Fibroblast of villous mesenchyme (primary cell): Measurements from ENCODE around the gene LONRF2. TPM values are rescaled to one million over a fixed set of nuclear protein-coding genes. Genes with fewer than 3 reads are reported as not detected.
A peak's percentile ranks its signal among the peaks of the same experiment; 100 is the strongest.

ENCODE experiments used
- DNase-seq: peaks from one replicate; pipeline ENCODE4 v3.0.0-alpha.2; 2010; ENCODE audit warnings: low read depth
- H3K4me3 ChIP-seq: 2 replicates; pipeline ENCODE4 v1.5.1; 2011; ENCODE audit warnings: low read depth, mild to moderate bottlenecking, low read length
- total RNA-seq: library from RNA; depleted of rRNA; stranded (reverse); fragments of >200 nt; gene quantifications from 2 replicates; pipeline ENCODE4 v1.2.3, GENCODE V29; 2012
- TF ChIP-seq, protein P1 (sequence below): IDR thresholded peaks from 2 replicates; pipeline ENCODE4 v1.5.1; 2012; ENCODE audit warnings: low read depth, mild to moderate bottlenecking, low read length; ENCODE audit not compliant: insufficient read depth

LONRF2 gene
- total RNA-seq, 1 donor, result 1.3 TPM

DNA sequence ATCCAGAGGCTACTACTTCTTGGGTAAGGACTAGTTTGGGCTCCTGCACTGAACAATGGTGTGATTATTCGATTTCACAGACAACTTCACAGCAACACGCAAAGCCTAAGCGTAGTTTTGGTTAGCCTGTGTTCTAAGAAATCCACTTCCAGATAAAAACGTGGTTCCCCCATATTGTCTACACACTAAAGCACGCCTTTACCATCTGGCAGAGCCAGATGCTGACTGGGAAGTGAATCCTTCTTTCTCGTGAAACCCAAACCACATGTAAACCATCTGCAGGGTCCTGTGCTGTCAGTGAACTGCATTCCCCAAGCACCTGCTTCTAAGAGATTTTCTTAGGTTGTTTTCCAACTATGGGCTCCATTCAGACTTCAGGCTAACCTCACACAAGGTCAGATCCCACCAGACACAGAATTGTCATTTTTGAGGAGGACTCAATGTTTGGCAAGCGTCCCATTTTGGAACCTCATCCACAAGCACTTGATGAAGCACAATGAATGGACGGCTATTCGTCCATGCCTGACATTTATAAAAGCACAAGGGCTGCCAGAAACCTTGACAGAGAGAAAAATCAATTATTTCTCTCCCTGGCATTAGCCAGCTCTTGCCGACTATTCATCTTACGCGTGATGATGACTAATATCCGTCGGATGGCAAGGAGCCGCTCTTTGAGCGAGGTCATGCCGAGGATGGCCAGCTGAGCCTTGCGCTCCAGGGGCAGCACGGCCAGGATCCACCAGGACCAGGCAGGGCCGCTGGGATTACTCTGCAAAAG lies 38.4 kb downstream of the LONRF2 start:
- TF ChIP-seq, protein P1, sequence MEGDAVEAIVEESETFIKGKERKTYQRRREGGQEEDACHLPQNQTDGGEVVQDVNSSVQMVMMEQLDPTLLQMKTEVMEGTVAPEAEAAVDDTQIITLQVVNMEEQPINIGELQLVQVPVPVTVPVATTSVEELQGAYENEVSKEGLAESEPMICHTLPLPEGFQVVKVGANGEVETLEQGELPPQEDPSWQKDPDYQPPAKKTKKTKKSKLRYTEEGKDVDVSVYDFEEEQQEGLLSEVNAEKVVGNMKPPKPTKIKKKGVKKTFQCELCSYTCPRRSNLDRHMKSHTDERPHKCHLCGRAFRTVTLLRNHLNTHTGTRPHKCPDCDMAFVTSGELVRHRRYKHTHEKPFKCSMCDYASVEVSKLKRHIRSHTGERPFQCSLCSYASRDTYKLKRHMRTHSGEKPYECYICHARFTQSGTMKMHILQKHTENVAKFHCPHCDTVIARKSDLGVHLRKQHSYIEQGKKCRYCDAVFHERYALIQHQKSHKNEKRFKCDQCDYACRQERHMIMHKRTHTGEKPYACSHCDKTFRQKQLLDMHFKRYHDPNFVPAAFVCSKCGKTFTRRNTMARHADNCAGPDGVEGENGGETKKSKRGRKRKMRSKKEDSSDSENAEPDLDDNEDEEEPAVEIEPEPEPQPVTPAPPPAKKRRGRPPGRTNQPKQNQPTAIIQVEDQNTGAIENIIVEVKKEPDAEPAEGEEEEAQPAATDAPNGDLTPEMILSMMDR, result no peak
- no peak overlapping the region for H3K4me3 ChIP-seq
- no peak for DNase-seq

DNA sequence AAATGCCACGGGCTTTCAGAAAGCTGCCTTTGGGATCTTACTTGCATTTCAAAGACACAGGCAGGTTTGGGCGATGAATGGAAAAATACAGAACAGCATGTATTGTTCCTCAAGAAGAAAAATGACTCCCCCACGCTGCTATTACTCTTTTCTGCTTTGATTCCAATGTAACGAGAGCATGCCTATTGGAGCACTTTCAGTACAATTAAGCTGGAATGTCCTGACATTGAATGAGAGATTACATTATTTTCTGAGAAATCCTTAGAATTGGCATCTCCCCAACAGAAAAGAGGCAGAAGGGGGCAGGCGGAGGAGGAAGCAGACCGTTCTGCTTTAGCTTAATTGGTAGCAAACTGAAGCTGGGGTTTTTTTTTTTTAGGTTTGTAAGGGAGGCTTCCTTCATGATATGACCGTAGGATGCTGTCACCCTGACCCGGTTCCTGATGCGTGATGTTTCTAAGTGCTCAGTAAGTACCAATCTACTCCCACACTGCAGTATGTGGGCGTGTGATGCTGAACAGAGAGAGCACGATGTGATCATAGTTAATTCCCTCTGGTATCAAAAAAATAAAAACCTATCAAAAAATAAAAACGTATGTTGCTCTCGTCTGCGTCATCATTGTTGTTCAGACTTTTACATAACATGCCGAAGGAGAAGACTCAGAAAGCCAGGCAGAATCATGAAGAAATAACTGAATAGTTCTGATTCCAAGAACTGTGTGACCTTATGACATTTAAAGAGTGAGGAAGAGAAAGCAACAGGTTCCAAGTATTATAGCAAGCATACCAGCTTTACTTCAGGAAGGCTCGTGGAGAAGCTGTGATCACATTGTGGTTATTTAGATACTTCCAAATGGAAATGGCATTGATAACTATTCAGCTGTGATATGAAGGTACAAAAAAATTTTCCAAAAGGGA lies 40.5 kb downstream of the LONRF2 start:
- DNase-seq, result peak; percentile 81
- TF ChIP-seq, protein P1, result no peak

DNA sequence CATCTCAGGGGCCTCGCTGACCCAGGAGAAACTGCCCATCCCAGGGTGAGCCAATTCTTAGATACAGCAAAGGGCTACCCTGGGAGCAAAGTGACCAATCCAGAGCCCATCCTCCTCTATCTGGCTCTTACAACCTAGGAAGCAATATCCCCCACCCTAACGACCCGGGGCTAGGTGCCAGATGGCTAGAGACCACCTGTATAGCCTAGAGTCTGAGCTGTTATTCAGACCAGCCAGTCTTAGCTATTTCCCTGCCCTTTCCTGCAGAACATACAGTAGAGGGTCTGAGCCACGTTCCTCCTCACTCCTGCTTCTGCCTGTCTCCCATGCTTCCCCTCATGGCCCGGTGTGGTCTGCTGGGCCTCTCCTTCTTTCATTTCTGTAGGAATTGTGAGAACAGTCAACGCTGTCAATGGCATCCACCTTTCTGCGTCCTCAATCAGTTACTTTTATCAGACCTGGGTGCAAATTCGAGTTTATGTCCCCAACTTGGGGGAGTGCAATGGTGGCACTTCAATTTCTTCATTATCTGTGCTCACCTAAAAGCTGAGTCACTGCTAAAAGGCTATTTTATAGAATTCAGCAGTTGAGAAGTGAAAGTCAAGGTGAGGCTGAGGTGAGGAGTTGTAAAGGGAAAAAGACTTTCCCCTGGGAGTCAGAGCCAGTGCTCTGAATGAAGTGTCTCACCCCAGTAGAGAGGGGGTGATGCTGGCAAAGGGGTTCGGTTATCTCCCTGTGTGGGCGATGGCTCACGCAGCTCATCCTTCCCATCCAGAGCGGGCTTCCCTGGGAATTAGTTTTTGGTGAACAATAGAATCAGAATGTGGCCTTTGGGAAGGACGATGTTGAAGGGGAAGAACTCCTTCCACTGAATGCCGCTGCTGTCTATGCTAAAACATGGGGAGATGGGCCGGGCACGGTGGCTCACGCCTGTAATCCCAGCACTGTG lies 42.4 kb downstream of the LONRF2 start:
- H3K4me3 ChIP-seq, result no peak overlapping the region
- DNase-seq, result no peak
- TF ChIP-seq, protein P1, result no peak

More for the DNA sequence above, 40.5 kb downstream of the LONRF2 start:
- H3K4me3 ChIP-seq, result peak overlapping the region; percentile 13

DNA sequence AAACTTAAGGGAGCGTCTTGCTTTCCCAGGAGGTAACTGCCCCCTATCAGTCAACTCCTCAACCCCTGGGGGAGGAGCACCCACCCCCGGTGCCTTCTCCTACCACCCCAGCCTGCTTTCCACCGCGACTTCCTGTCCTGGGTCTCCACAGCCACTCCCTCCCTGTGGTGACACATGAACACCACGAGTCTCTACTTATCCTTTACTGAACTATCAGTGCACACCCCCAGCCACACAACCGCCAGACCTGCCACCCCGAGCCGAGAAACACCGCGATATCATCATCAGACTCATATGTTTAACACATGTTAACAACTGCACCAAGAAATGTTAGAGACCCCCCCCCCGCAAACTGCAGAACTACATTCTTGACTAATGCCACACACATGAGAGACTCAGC lies 43.3 kb downstream of the LONRF2 start:
- DNase-seq, result peak; percentile 14
- TF ChIP-seq, protein P1, result no peak
- no peak overlapping the region for H3K4me3 ChIP-seq

DNA sequence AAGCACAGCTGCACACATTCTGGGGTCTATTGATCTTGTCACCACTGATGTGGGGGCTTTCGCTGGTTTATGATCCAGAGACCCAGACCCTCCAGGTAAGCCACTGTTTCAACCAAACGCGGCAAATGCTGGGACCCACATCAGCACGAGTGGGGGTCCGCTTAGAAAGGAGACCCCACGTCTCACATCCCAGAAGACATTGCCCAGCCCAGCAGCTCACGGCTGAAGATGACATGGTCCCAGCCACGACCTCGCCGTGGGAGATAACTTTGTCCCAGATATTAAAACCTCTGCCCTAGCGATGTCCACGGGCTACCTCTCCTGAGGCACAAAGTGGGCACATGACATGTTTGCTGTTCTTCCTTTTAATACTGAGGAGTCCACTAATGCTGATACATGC lies 43.8 kb downstream of the LONRF2 start:
- DNase-seq, result no peak
- TF ChIP-seq, protein P1, result no peak

GRCh38 chr2:100277540-100278207 lies 44.6 kb downstream of the LONRF2 start:
- no peak for DNase-seq
- no peak overlapping the region for H3K4me3 ChIP-seq
- TF ChIP-seq, protein P1, result no peak

More for the DNA sequence above, 43.8 kb downstream of the LONRF2 start:
- no peak overlapping the region for H3K4me3 ChIP-seq
